GM19455 (cell line): ENCODE measurements around the gene JAKMIP1.

ENCODE experiments used
- ATAC-seq: cut with Tn5 transposase; IDR thresholded peaks from one replicate; pipeline ENCODE4 v1.9.1; 2021; ENCODE audit not compliant: unreplicated experiment

JAKMIP1 gene

DNA sequence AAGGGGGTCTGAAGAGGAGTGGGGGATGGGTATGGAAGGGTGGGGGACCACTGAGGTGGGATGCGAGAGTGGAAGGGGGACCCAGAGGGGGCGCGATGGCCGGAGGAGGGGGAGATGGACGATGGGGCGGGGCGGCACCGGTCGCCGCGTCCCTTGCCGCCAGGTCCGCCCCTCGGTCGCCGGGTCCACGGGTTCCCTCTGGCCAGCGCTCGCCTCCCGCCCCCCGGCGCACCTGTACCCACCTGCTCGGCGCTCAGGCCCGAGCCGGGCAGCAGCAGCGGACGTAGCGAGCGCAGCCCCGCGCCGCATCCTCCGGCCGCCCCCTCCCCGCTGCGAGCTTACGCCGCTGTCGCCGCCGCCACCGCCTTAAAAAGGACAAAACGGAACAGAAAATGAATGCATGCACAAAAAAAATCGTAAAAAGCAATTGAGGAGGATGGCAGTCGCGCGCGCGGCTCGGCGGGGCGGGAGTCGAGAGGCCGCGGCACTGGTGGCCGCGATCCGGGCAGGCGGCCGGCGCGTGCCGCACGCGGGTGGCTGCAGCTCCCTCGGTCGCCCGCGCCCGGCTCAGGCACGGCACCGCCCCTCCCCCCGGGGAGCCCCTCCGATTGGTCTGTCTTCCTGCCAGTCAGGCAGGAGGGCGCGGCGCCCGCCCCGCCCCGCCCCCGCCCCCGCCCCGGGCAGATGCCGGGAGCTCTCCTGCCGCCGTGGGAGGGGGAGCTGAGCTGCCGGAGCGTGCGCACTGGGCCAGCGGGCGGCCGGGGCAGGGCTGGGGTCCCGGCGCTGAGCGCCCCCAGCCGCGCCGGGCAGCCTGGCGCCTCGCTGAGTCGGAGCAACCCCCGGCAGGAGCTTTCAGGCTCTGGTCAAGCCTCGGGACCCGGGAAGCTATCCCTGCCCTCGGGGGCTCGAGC is at the start of gene JAKMIP1:
JAKMIP1 (minus strand) TSS at position 539 of the 911 bp plus-strand sequence. CDS start 87,699 bp downstream, outside the sequence.
- peak; percentile 79 for ATAC-seq

DNA sequence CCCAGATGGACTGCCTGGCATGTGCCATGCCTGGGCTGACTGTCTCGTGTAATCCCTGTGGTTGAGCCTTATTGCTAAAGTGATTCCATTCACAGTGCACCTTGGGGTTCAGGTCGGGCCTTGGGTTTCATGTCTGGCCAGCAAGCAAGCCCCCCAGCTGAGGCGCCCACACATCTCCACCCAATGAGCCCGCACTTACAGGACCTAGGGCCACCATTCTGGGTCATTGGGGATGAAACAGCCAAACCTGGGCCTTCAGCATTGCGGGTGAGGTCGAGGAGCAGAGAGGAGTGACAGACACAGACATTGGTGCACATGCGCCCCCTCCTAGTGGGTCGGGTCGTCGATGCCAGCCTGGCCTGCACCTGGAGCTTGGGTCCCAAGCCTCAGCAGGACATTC is 48.0 kb upstream of the JAKMIP1 start:
- ATAC-seq = no peak

GRCh38 chr4:6246170-6246634 is 45.9 kb upstream of the JAKMIP1 start:
- no peak for ATAC-seq

DNA sequence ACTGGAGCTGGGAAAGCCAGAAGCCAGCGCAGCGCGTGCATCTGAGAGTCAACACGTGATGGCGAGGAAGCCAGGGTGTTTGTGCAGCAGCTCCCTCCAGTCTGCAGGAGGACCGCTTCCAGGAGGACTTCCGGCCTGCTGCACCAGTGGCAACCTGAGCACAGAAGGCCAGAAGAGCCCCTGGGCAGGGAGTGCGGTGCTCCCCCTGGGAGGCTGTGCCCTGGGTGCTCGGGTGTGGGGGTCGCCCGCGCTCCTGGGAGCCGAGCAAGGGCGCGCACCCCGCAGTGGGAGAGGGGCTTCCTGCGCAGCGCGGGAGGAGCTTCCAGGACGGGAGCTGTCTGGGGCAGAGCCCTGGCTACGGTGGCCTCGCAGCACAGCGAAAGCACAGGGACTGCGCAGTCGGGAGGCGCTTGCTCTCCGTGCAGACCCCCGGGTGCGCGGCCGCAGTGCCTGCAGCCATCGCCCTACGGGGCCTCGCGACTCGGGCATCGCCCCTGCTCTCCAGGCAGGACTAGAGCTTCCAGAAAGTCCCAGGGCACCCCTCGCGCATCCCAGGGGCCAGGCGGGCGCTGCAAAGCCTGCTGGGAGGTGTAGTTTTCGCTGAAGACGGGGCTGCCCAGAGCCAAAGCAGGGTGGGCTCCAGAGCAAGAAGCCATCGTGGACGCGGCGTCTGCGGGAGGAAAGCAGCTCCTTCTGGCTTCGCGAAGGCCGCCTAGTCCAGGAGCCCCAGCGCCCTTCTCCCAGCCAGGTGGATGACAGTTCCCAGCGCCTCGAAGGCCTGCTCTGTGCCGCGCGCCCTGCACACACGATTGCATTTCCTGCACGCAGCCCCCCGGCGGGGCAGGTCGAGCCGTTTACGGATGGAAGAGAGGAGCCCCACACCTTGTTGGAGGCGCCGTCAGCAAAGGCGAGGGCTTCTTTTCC is 45.2 kb upstream of the JAKMIP1 start:
- ATAC-seq = no peak

DNA sequence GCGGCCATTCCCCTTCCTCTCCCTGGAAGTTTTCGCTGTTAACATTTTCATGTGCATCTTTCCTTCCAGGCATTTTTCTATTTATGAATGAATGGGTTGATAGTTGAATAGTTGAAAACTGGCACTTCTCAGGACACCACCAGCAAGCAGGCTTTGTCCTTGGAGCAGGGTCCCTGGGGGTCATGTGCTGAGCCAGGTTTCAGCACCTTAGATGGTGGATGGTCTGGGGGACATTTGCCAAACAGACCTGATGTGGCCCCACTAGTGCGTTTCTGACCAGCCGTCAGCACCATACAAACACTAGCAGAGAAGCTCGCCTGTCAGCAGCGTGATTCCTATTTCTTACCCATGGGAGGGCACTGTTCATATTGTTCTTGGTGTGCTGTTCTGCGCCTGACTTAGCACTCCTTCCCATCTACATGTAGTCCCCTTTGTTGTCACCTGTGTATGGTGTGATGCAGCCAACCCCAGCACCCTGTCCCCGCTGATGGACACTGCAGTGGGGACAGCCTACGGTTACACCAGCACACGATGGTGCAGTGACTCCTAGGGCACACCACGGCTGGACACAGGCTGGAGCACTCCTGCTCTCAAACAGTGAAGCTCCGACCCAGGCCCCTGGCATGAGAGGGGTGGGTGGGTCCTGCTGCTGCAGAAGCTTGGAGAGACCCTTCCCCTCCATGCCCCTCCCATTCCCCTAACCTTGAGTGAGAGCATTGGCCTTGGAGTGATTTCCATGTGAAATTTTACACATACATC is 42.1 kb upstream of the JAKMIP1 start:
- ATAC-seq = no peak

DNA sequence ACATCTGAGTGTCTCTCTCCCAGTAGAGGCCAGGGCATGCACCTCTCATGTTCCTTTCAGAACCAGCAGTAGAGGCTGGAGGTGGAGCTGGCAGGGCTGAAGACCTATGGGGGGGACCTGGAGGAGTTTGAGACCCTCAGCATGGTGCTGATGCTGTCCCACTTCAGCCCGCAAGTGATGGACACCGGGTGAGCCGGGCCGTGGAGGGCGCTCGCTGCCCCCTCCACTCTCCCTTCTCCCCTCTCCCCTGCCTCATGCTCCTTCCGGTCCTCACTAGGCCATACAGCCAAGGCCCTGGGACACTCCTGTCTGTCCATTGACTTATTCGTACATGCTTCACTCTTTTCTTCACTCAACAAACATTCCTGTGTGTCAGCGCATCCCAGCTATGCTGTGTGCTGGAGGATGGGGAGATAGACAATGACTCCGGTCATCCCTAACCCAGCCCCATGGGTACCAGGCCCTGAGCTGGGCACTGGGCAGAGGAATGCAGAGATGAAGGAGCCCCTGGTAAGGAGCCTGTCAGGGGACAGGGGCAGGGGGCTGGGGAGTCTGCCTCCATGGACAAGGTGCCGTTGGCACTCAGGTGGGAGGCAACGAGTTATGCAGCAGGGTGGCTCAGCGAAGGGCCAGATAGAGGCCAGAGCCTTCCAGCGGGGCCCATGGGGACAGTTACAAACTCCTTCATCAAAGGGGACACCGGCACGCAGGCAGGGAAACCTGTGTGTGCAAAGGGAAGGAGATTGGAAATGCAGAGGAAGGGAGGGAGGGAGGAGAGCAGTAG is 40.9 kb upstream of the JAKMIP1 start:
- ATAC-seq = no peak

DNA sequence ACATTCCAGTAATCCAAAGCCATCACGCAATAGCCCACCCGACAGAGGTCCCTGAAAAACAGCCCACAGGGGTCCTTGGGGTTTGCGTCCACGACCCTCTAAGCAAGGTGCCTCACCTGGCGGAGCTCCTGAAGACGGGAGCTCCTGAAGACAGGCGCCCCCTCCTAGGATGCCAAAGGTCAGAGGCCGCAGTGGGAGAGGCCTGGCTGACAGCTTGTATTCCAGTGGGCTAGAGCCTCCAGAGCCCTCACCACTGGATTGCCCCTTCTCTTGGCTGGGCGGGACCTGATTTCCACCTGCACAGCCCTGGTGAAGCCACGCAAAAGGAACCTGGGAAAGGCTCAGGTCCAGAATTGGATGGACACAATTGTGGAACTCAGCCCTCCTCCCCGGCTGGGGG is 39.6 kb upstream of the JAKMIP1 start:
- no peak for ATAC-seq

GRCh38 chr4:6239486-6239885 is 39.1 kb upstream of the JAKMIP1 start:
- no peak for ATAC-seq

DNA sequence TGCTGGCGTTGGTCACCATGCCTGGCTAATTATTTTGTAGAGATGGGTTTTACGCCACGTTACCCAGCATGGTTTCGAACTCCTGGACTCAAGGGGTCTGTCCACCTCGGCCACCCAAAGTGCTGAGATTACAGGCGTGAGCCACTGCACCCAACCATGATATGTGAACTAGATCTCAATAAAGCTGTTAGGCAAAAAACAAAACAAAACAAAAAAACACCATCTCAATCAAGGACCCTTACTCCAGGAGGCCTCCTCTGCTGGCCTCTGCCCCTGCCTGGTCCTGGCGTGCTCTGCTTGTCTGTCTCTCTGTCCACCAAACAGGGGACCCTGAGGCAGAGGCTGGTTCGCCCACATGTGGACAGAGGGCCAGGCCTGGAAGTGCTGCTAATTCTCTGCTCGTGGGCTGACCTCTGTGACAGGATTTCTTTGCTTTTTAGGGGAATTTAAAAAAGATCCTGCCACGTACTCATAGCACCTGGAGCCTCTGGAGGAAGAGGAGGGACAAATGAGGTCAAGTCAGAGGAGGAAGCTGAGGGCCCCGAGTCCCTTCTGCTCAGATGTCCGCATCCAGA is 36.6 kb upstream of the JAKMIP1 start:
- ATAC-seq = no peak

DNA sequence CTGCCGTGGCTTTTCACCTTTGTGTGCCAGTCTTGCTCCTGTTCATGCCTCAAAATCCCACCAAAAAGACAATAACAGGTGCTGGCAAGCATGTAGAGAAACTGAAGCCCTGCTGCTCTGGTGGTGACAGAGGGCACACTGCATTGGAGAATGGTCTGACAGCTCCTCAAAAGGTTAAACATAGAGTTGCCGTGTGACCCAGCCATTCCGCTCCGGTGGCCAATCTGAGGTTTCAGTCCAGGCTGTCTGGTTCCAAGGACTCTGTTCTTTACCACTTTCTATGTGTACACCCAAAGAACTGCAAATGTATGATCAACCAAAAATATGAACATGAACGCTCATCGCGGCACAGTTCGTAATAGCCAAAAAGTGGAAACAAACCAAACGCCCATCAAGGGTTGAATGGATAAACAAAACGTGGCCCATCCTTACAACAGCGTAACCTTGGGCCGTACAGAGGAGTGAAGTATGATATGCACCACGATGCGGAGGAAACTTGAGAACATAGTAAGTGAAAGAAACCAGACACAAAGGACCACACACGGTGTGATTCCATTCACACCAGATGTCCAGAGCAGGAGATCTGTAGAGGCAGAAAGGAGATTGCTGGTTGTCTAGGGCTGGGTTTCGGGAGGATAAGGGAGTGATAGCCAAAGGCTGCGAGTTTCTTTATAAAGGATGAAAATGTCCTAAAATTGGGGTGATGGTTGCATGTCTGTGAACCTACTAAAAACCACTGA is 35.7 kb upstream of the JAKMIP1 start:
- ATAC-seq = no peak

GRCh38 chr4:6235012-6235411 is 34.7 kb upstream of the JAKMIP1 start:
- ATAC-seq = no peak

GRCh38 chr4:6233929-6234328 is 33.6 kb upstream of the JAKMIP1 start:
- no peak for ATAC-seq

GRCh38 chr4:6232836-6233785 is 32.8 kb upstream of the JAKMIP1 start:
- ATAC-seq = no peak

- no peak for ATAC-seq
These were observed 31.4 kb upstream of the JAKMIP1 start for GRCh38 chr4:6231663-6232165.

GRCh38 chr4:6230827-6231662 is 30.7 kb upstream of the JAKMIP1 start:
- no peak for ATAC-seq

DNA sequence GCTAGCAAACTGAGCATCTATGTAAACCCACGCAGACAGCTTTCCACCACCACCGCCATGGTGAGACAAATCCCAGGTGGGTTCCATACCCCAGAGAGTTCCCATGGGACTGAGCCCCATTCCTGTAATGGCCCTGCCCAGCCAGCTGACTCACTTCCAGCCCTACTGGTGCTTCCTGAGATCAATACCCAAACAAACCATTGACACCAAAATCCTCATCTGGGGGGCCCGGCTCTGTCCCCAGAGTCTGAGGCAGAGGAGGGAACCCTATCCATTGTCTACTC is 30.1 kb upstream of the JAKMIP1 start:
- ATAC-seq = no peak
